Transverse colon (tissue), 4 donors: Measurements from ENCODE around the gene TMEM170A. TPM values are rescaled to one million over a fixed set of nuclear protein-coding genes. Genes with fewer than 3 reads are reported as not detected.
A peak's percentile ranks its signal among the peaks of the same experiment; 100 is the strongest.

Experiments used
- DNase-seq: peaks from one replicate; pipeline ENCODE4 v3.0.0-alpha.2; 2019
- H3K27ac ChIP-seq, 4 donors: fragments of 200-600 bp; sonication (generic); 2 replicates each; pipeline ENCODE4 v1.5.1; 2016 to 2018; ENCODE audit warnings: inconsistent platforms in 4 of 4
- H3K27me3 ChIP-seq: fragments of 200-600 bp; sonication (generic); 2 replicates; pipeline ENCODE4 v1.5.1; 2017; ENCODE audit warnings: inconsistent platforms
- H3K36me3 ChIP-seq, 4 donors: fragments of 200-600 bp; sonication (generic); 2 replicates each; pipeline ENCODE4 v1.5.1; 2017 to 2019; ENCODE audit warnings: inconsistent platforms in 4 of 4
- H3K4me1 ChIP-seq, 4 donors: fragments of 200-600 bp; sonication (generic); 2 replicates each; pipeline ENCODE4 v1.5.1; 2017 to 2020; ENCODE audit warnings: inconsistent platforms in 4 of 4
- H3K4me3 ChIP-seq, 4 donors: fragments of 200-600 bp; sonication (generic); 1 replicate in 1 of 4; 2 replicates in 3 of 4; pipeline versions ENCODE4 v1.5.1 to v1.6.1; 2017 to 2019; ENCODE audit warnings: inconsistent platforms in 4 of 4
- H3K9me3 ChIP-seq, 2 donors: fragments of 200-600 bp; sonication (generic); 2 replicates each; pipeline ENCODE4 v1.5.1; 2017 to 2019; ENCODE audit warnings: inconsistent platforms in 2 of 2
- EP300 ChIP-seq: sonication (generic); formaldehyde crosslinking; IDR thresholded peaks from one replicate; pipeline ENCODE4 v1.6.1; 2017; ENCODE audit warnings: antibody characterized with exemption, low read depth
- POLR2A ChIP-seq: fragments of 450-650 bp; IDR thresholded peaks from one replicate; pipeline ENCODE4 v1.6.1; 2016; ENCODE audit warnings: antibody characterized with exemption, mild to moderate bottlenecking, moderate library complexity
- POLR2AphosphoS5 ChIP-seq, 3 donors: sonication (generic); formaldehyde crosslinking; IDR thresholded peaks; one replicate each; pipeline ENCODE4 v1.6.1; 2016; ENCODE audit warnings: antibody characterized with exemption in 3 of 3
- WGBS, 2 donors: methylation state at CpG; one replicate each; pipeline ENCODE4 v1.1.5; 2018; ENCODE audit warnings: low coverage in 1 of 2; 5-methylcytosine and 5-hydroxymethylcytosine counted together
- in situ Hi-C, 4 donors: fragments of 200-750 bp; cut with MboI; loops; one replicate each; pipeline versions ENCODE4 v1.15.0 to v1.15.1; 2017; ENCODE audit warnings: low sequenced_read_pairs in 3 of 4, low pct_ligation_motif_present in 1 of 4, low pct_unique_long_range_greater_than_20kb in 1 of 4
- intact Hi-C: fragments of 100-400 bp; cut with DNase I; formaldehyde crosslinking; loops from one replicate; pipeline ENCODE4 v1.15.1; 2023; ENCODE audit warnings: low total_unique reads
- total RNA-seq, 4 donors: library from RNA; depleted of rRNA; stranded (reverse); fragments of >200 nt; gene quantifications; one replicate each; pipeline ENCODE4 v1.1.0, GENCODE V29; 2016
- TF ChIP-seq, protein P1 (sequence below), 5 experiments: fragments of 200-600 bp in 3 of 5; fragments of 450-650 bp in 2 of 5; sonication (generic) in 3 of 5; IDR thresholded peaks; 1 replicate in 2 of 5; 2 replicates in 3 of 5; pipeline ENCODE4 v1.5.1; 2016 to 2017; ENCODE audit warnings: antibody characterized with exemption in 5 of 5, inconsistent platforms in 3 of 5, mild to moderate bottlenecking in 2 of 5, moderate library complexity in 1 of 5

The TMEM170A gene
- total RNA-seq, 4 donors from 2014 or later: 16.5 to 96.7 (median 49.2) TPM

DNA sequence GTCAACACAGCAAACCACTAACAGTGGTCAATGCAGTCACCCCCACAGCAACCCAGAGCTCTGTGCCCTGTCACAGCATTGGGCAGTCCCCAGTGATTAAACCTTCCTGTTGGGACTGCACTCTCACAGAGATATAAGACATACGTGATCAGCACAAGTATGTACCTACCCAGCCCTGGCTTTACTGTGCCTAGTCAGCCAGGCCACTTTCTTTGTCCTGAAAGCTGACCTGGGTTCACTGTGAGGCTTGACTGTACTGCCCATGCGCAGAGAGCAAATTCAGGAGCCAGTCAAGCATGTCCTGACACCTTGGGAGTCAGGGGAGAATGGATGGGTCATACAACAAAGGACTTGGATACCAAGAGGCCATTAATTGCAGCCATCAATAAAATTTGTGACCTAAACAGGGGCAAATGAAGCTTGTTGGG, 10.9 kb upstream of the TMEM170A start:
- TF ChIP-seq EP300 (no peak), POLR2AphosphoS5 (IDR thresholded peaks at IDR 0.05) (no peak), POLR2A (no peak)
- TF ChIP-seq, protein P1, sequence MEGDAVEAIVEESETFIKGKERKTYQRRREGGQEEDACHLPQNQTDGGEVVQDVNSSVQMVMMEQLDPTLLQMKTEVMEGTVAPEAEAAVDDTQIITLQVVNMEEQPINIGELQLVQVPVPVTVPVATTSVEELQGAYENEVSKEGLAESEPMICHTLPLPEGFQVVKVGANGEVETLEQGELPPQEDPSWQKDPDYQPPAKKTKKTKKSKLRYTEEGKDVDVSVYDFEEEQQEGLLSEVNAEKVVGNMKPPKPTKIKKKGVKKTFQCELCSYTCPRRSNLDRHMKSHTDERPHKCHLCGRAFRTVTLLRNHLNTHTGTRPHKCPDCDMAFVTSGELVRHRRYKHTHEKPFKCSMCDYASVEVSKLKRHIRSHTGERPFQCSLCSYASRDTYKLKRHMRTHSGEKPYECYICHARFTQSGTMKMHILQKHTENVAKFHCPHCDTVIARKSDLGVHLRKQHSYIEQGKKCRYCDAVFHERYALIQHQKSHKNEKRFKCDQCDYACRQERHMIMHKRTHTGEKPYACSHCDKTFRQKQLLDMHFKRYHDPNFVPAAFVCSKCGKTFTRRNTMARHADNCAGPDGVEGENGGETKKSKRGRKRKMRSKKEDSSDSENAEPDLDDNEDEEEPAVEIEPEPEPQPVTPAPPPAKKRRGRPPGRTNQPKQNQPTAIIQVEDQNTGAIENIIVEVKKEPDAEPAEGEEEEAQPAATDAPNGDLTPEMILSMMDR (IDR thresholded peaks at IDR 0.05): no peak
- peaks cover 0 to 4% (median 0%) of the 10 kb centered on the region in 4 donors for H3K4me1 ChIP-seq
- no peak overlapping the region for H3K4me3 ChIP-seq
- intact Hi-C loops (loop anchor here (5.0 to 10.0 kb wide), 2 partner anchors 179 to 287 kb away; no protein-coding TSS in a partner anchor), in situ Hi-C loops (loop anchor here (10.0 to 25.0 kb wide), 2 partner anchors 287 to 289 kb away; no protein-coding TSS in a partner anchor)
- no peaks in the 10 kb centered on the region for H3K36me3 ChIP-seq
- no peaks in the 10 kb centered on the region for H3K9me3 ChIP-seq
- H3K27me3 ChIP-seq: no peaks in the 10 kb centered on the region
- WGBS, 2 donors: 92% methylated on average over 2 of the region's 2 CpGs; no CpG with 5 or more reads in 1 of the 2 donors
- no peak for DNase-seq
- H3K27ac ChIP-seq: no peak overlapping the region

DNA sequence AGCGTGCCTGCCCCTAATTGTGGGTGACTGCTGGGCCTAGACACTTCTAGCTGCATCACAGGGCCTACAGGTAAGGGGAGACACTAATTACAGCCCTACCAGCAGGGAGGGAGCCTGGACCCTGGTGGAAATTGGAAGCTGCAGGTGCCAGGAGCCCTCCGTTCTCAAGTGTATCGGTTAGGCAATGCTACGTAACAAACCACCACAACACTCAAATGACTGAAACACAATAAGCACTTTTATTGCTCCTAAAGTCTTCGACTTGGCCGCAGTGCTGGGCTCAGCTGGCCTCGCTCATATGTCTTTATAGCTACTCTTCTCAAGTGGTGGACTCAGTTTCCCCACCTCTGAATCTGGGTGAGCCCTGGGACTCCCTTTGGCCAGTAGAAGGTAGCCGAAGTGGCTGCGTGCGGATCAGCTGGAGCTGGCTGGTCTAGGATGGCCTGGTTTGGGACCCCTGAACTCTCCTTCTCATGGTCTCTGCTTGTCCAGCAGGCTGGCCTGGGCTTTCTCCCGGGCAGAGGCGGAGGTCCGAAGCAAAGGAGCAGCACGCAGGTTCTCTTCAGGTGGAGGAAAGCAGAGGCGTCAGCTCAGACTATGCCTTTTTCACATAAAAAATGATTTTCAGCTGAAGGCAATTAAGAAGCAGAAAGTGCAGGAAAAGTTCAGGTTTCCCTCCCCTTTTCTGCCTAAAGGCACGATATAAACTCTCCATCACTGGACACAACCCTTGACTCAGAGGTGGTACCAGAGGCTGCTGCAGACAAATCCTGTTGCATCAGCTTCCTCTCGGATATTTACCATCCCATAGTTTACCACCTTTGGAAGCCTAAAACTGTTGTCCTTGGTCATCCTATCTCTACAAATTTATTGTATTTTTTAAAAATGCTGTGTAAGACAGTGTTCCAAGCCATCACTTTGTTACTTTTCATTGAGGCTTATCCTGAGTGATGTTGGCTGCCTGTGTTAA, 8.7 kb upstream of the TMEM170A start:
- intact Hi-C loops: loop anchor here (5.0 to 10.0 kb wide), 2 partner anchors 44 to 182 kb away; no protein-coding TSS in a partner anchor
- Histone ChIP-seq H3K4me3 (no peak overlapping the region), H3K4me1 (peaks cover 0 to 4% (median 0%) of the 10 kb centered on the region in 4 donors), H3K36me3 (no peaks in the 10 kb centered on the region), H3K27ac (no peak overlapping the region), H3K9me3 (no peaks in the 10 kb centered on the region), H3K27me3 (no peaks in the 10 kb centered on the region)
- 95% methylated on average over 17 of the region's 17 CpGs; no CpG with 5 or more reads in 1 of the 2 donors for WGBS, 2 donors
- TF ChIP-seq POLR2A (no peak), EP300 (no peak), POLR2AphosphoS5 (IDR thresholded peaks at IDR 0.05) (no peak)
- TF ChIP-seq, protein P1 (IDR thresholded peaks at IDR 0.05): no peak
- in situ Hi-C loops: loop anchor here in 3 of 4 donors (10.0 to 25.0 kb wide), 2 partner anchors 164 to 292 kb away; partner anchors contain the start of genes KARS1 (in 2 of the 3) and TERF2IP (in 2 of the 3)
- DNase-seq: no peak

DNA sequence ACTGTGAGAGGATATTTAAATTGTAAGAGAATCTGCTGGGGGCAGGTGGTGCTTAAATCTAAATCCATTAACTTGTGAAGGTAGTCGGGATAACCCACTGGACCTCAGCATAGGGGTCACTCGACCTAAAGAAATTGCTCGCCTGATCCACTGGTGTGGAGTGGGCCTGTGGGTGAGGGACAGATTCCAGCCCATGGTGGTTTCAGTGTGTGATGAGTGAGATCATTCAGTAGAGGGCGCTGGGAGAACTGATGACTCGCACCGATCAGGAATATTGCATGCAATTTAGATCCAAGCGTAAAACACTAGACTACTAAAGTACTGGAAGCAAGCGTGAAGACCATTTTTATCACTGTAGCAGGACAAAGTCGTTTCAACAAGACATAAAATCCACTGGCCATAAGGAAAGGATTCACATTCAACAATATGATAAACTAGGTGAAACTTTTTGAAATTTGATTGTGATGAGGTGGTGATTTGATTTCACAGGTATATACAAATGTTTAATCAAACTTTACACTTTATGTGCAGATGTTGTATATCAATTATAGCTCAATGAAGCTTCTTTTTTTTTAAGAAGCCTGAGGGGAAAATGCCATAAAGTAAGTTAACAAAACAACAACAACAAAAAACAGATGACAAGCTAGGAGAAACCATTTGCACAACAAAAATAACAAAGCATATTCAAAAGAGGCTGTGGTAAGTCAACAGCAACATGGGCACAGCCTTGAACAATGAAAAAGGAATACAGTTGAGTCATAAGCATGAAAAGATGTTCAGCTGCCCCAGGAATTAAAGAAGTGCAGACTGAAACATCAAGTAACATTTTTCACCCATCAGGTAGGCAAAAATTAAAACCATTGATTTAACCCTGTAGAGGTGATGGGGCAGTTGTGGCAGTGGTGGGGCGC, 7.5 kb upstream of the TMEM170A start:
- Histone ChIP-seq H3K4me1 (peaks cover 0 to 4% (median 0%) of the 10 kb centered on the region in 4 donors), H3K4me3 (no peak overlapping the region), H3K27ac (no peak overlapping the region), H3K27me3 (no peaks in the 10 kb centered on the region), H3K9me3 (no peaks in the 10 kb centered on the region), H3K36me3 (no peaks in the 10 kb centered on the region)
- intact Hi-C loops: loop anchor here (5.0 to 10.0 kb wide), 2 partner anchors 45 to 183 kb away; no protein-coding TSS in a partner anchor
- in situ Hi-C loops: loop anchor here in 3 of 4 donors (10.0 to 25.0 kb wide), 2 partner anchors 165 to 293 kb away; partner anchors contain the start of genes KARS1 (in 2 of the 3) and TERF2IP (in 2 of the 3)
- no peak for TF ChIP-seq EP300
- TF ChIP-seq, protein P1 (IDR thresholded peaks at IDR 0.05): peak; percentile 68 to 83 (median 71)
- 13 to 25% methylated on average over 4 to 9 of the region's 10 CpGs for WGBS, 2 donors
- DNase-seq: peak; percentile 61
